ENCODE results near the gene KIRREL3. TPM values are rescaled to one million over a fixed set of nuclear protein-coding genes. Genes with fewer than 3 reads are reported as not detected.

KIRREL3 gene
- total and polyA plus RNA-seq, 2 of the 8 experiments (the other 6 are each of a cell fraction or from before 2014, with no cell fraction given), result 0.29 to 0.32 TPM

DNA sequence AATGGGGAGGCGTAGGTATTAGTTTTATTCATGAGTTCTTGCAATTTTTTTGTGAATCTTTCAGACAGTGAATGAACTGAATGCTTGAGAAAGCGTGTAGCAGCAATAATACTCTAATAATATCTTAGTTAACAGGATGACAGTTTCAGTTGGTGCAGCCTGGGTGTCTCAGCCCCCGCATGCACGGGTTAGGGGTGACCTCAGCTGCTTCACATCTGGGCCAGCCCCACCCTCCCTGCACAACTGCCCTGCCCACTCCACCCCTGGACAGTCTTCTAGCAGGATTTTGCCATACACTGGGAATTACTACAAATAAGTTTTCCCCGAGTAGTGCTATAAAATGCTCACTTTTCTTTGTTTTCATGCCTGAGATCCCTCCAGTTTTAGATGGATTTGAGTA is 561.9 kb downstream of the KIRREL3 start:
- Histone ChIP-seq H3K9ac (replicated peaks in 1 of 4; ENCODE audit: extremely low read depth in 1 of 4, low read depth in 3 of 4, low read length in 3 of 4) (no peak overlapping the region), H2BK120ac (replicated peaks; ENCODE audit: low read depth, low read length) (no peak overlapping the region), H2AK5ac (ENCODE audit: low read depth, low read length) (no peak overlapping the region), H3K9me3 (ENCODE audit: insufficient read depth in 2 of 2, low read depth in 1 of 2, low read length in 1 of 2) (no peaks in the 10 kb centered on the region), H3K79me2 (ENCODE audit: control insufficient read depth in 1 of 2, insufficient read depth in 2 of 2, low read length in 2 of 2) (no peaks in the 10 kb centered on the region; a peak in 1 of 4 replicates), H2AFZ (ENCODE audit: low read length) (no peak overlapping the region), H3K27ac (ENCODE audit: low read depth, low read length) (no peak overlapping the region), H3K4ac (replicated peaks; ENCODE audit: insufficient read length, low read depth, low read length) (no peak overlapping the region), H4K8ac (ENCODE audit: extremely low read depth, insufficient read depth, low read length) (no peak overlapping the region), H4K91ac (replicated peaks; ENCODE audit: insufficient read length, low read length) (no peak overlapping the region), H4K5ac (ENCODE audit: insufficient read length, low read depth, low read length) (no peak overlapping the region), H2BK20ac (ENCODE audit: low read length) (no peak overlapping the region), H3K23ac (ENCODE audit: insufficient read length) (no peak overlapping the region), H4K20me1 (replicated peaks in 1 of 2; ENCODE audit: control insufficient read depth in 1 of 2, insufficient read depth in 2 of 2, low read length in 2 of 2) (peaks cover 0 to 5% of the 10 kb centered on the region in 2 experiments), H3K79me1 (ENCODE audit: low read depth, low read length) (peaks cover 2% of the 10 kb centered on the region; the same call in 1 of the 2 replicates), H3K23me2 (ENCODE audit: low read depth, low read length) (0 out of 2 replicates have a peak, but pooled peaks cover 3% of the 10 kb centered on the region), H2BK15ac (ENCODE audit: low read length) (no peak overlapping the region), H3K4me2 (ENCODE audit: insufficient read depth in 1 of 2, low read depth in 2 of 2, low read length in 2 of 2) (no peak overlapping the region), H3K36me3 (ENCODE audit: control insufficient read depth in 2 of 4, insufficient read depth in 4 of 4, low read length in 3 of 4) (no peaks in the 10 kb centered on the region), H3K18ac (ENCODE audit: extremely low read depth, low read length) (no peak overlapping the region), H3K4me3 (ENCODE audit: extremely low read depth in 1 of 4, insufficient read depth in 2 of 4, low read depth in 3 of 4, low read length in 4 of 4) (no peak overlapping the region), H3K14ac (ENCODE audit: insufficient read length) (no peak overlapping the region), H3K56ac (replicated peaks; ENCODE audit: insufficient read length, low read depth, low read length) (no peak overlapping the region), H2BK12ac (ENCODE audit: low read depth, low read length) (no peak overlapping the region), H3K27me3 (replicated peaks in 1 of 4; ENCODE audit: control insufficient read depth in 3 of 4, extremely low read depth in 1 of 4, insufficient read depth in 3 of 4, low read length in 3 of 4) (no peaks in the 10 kb centered on the region), H2BK5ac (ENCODE audit: low read depth, low read length) (no peak overlapping the region), H3K4me1 (replicated peaks in 1 of 4; ENCODE audit: control insufficient read depth in 3 of 4, insufficient read depth in 4 of 4, low read length in 3 of 4) (peaks cover 8 to 21% (median 16%) of the 10 kb centered on the region in 4 experiments; a peak in 6 of 7 replicates)
- ChIA-PET POLR2A (ENCODE audit: partially characterized antibody) (interaction anchor here (1.5 kb wide), 1 partner anchor 41 kb away, joined by 3 read pairs; no protein-coding TSS in a partner anchor), CTCF (ENCODE audit: partially characterized antibody) (interaction anchor here (1.4 to 2.7 kb wide), 3 partner anchors 12 to 41 kb away, joined by 4 to 8 read pairs (median 5); no protein-coding TSS in a partner anchor)
- no peak for FAIRE-seq
- no peak for TF ChIP-seq EGR1 (IDR thresholded peaks at IDR 0.05; ENCODE audit: borderline replicate concordance, low read depth, low read length)
- no peak for DNase-seq (ENCODE audit: low read depth in 1 of 2, low spot score in 2 of 2)
- 88% methylated on average over 5 of the region's 5 CpGs; no CpG with 5 or more reads in 1 of the 2 experiments for WGBS, 2 experiments (ENCODE audit: extremely low coverage in 1 of 2, insufficient coverage in 1 of 2, insufficient read length in 1 of 2, insufficient replicate concordance in 2 of 2, low coverage in 1 of 2, low lambda C conversion rate in 2 of 2, missing lambda C conversion rate in 1 of 2)

All from H1 (cell line).